Esophagus squamous epithelium (tissue), 4 donors: ENCODE measurements around the gene DENND11.

ENCODE experiments used
- POLR2A ChIP-seq, 4 donors: fragments of 450-650 bp; IDR thresholded peaks; one replicate each; pipeline ENCODE4 v1.6.1; 2017; ENCODE audit warnings: antibody characterized with exemption in 4 of 4, mild to moderate bottlenecking in 4 of 4, moderate library complexity in 3 of 4
- TF ChIP-seq, protein P1 (sequence below), 6 experiments: fragments of 450-650 bp in 4 of 6; fragments of 200-600 bp in 2 of 6; sonication (generic) in 2 of 6; IDR thresholded peaks; one replicate each; pipeline ENCODE4 v1.5.1; 2016 to 2019; ENCODE audit warnings: antibody characterized with exemption in 6 of 6, mild to moderate bottlenecking in 4 of 6, moderate library complexity in 4 of 6

DNA sequence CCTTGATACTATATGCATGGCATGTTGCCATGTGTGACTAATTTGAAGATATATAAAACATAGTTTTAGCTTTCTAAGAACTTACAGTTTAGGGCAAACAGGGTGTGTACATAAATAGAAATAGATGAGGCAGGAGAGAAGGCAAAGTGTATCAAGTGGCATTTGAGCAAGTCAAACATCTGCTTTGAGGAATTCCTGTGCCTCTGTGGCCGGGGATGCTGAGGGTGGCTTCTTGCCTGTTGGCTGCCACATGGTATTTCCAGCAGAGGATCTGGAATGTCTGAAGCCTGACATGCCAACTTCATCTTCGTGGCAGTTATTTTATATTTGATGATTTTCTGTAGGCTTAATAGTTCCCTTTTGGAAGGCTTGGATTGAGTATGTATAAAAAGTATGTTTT, 42.2 kb upstream of the DENND11 start:
- TF ChIP-seq, protein P1, sequence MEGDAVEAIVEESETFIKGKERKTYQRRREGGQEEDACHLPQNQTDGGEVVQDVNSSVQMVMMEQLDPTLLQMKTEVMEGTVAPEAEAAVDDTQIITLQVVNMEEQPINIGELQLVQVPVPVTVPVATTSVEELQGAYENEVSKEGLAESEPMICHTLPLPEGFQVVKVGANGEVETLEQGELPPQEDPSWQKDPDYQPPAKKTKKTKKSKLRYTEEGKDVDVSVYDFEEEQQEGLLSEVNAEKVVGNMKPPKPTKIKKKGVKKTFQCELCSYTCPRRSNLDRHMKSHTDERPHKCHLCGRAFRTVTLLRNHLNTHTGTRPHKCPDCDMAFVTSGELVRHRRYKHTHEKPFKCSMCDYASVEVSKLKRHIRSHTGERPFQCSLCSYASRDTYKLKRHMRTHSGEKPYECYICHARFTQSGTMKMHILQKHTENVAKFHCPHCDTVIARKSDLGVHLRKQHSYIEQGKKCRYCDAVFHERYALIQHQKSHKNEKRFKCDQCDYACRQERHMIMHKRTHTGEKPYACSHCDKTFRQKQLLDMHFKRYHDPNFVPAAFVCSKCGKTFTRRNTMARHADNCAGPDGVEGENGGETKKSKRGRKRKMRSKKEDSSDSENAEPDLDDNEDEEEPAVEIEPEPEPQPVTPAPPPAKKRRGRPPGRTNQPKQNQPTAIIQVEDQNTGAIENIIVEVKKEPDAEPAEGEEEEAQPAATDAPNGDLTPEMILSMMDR (IDR thresholded peaks at IDR 0.05): no peak
- TF ChIP-seq POLR2A (IDR thresholded peaks at IDR 0.05): no peak
